GM23248 (cell line): ENCODE data around the gene SELENOO. TPM values are rescaled to one million over a fixed set of nuclear protein-coding genes. Genes with fewer than 3 reads are reported as not detected.

Source experiments
- DNase-seq: peaks from one replicate; pipeline ENCODE4 v3.0.0-alpha.2; 2015
- H2AFZ ChIP-seq: fragments of 200-600 bp; sonication (generic); 2 replicates; pipeline ENCODE4 v1.6.1; 2016; ENCODE audit warnings: antibody characterized with exemption
- H3F3A ChIP-seq: fragments of 200-600 bp; sonication (generic); 2 replicates; pipeline ENCODE4 v1.6.1; 2016; ENCODE audit warnings: mild to moderate bottlenecking, antibody characterized with exemption, mixed run types; ENCODE audit not compliant: insufficient read depth
- H3K27ac ChIP-seq: fragments of 200-600 bp; sonication (generic); 2 replicates; pipeline ENCODE4 v1.5.1; 2016; ENCODE audit warnings: mild to moderate bottlenecking
- H3K27me3 ChIP-seq: fragments of 200-600 bp; sonication (generic); replicated peaks from 2 replicates; pipeline ENCODE4 v1.6.1; 2016; ENCODE audit warnings: mild to moderate bottlenecking; ENCODE audit not compliant: insufficient read depth
- H3K36me3 ChIP-seq: fragments of 200-600 bp; sonication (generic); 2 replicates; pipeline ENCODE4 v1.6.1; 2016; ENCODE audit warnings: low read depth, mild to moderate bottlenecking
- H3K4me1 ChIP-seq: fragments of 200-600 bp; sonication (generic); 2 replicates; pipeline ENCODE4 v1.6.1; 2016; ENCODE audit warnings: mild to moderate bottlenecking; ENCODE audit not compliant: insufficient read depth
- H3K4me2 ChIP-seq: fragments of 200-600 bp; sonication (generic); one replicate; pipeline ENCODE4 v1.6.1; 2016; ENCODE audit warnings: mild to moderate bottlenecking; ENCODE audit not compliant: unreplicated experiment
- H3K4me3 ChIP-seq: fragments of 200-600 bp; sonication (generic); 2 replicates; pipeline ENCODE4 v1.5.1; 2016; ENCODE audit warnings: mild to moderate bottlenecking
- H3K79me2 ChIP-seq: fragments of 200-600 bp; sonication (generic); 2 replicates; pipeline ENCODE4 v1.6.1; 2016; ENCODE audit warnings: mild to moderate bottlenecking; ENCODE audit not compliant: insufficient read depth
- H3K9ac ChIP-seq: fragments of 200-600 bp; sonication (generic); 2 replicates; pipeline ENCODE4 v1.6.1; 2016; ENCODE audit warnings: mild to moderate bottlenecking
- H3K9me2 ChIP-seq: fragments of 200-600 bp; sonication (generic); 2 replicates; pipeline ENCODE4 v1.6.1; 2016; ENCODE audit warnings: mixed run types, mild to moderate bottlenecking, moderate library complexity; ENCODE audit not compliant: insufficient read depth
- H3K9me3 ChIP-seq: fragments of 200-600 bp; sonication (generic); one replicate; pipeline ENCODE4 v1.6.1; 2017; ENCODE audit warnings: low read depth
- H4K20me1 ChIP-seq: fragments of 200-600 bp; sonication (generic); 2 replicates; pipeline ENCODE4 v1.6.0; 2016; ENCODE audit not compliant: insufficient read depth
- EZH2 ChIP-seq: fragments of 200-600 bp; sonication (generic); IDR thresholded peaks from 2 replicates; pipeline ENCODE4 v1.6.1; 2018; ENCODE audit warnings: antibody characterized with exemption, mild to moderate bottlenecking; ENCODE audit not compliant: insufficient read depth, poor library complexity, severe bottlenecking
- EZH2phosphoT487 ChIP-seq: fragments of 200-600 bp; sonication (generic); IDR thresholded peaks from 2 replicates; pipeline ENCODE4 v1.6.1; 2018; ENCODE audit warnings: antibody characterized with exemption, moderate library complexity, mild to moderate bottlenecking, low read depth; ENCODE audit not compliant: insufficient read depth
- WGBS, 2 experiments: methylation state at CpG; one replicate each; pipeline ENCODE4 v1.1.6; 2015 to 2017; ENCODE audit warnings: low lambda C conversion rate in 2 of 2, low coverage in 1 of 2; ENCODE audit errors: missing lambda C conversion rate in 2 of 2; 5-methylcytosine and 5-hydroxymethylcytosine counted together
- in situ Hi-C: fragments of 300-500 bp; cut with MboI; formaldehyde crosslinking; loops from 2 replicates; pipeline ENCODE4 v1.15.0; 2020
- polyA plus RNA-seq: library from polyadenylated mRNA; unstranded; fragments of >200 nt; fragmentation: Nextera tagmentation; extraction: Ambion mirVana; gene quantifications from 2 replicates; pipeline ENCODE4 v1.2.1, GENCODE V29; 2016
- total RNA-seq: library from RNA; depleted of rRNA; stranded (reverse); fragments of >200 nt; shearing (Covaris generic); gene quantifications from 2 replicates; pipeline ENCODE4 v1.2.3, GENCODE V29; 2014

SELENOO gene
- total and polyA plus RNA-seq, 2 experiments from 2014 or later, result 5.0 to 24.3 TPM

DNA sequence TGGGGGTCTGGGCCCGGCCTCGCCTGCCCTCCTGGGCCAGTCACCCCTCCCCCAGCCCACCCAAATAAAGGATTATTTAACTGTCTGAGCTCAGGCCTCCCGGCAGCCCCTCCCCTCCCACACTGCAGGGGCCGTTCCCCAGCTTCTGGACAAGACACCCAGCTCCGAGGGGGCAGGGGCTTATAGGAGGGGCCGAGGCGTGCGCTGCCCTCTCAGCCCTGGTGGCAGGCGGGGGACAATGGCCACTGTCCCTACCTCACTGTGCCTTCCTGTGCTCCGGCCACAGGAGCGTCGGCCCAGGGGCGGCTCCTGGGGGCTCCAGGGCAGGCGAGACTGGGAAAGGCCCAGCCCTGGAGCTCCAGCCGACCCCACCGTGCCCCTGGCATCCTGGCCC is 2.2 kb upstream of the SELENOO start:
- no peak overlapping the region for H2AFZ ChIP-seq
- no peaks in the 10 kb centered on the region for H3K9me3 ChIP-seq
- H3K79me2 ChIP-seq, result peaks cover 24% of the 10 kb centered on the region
- in situ Hi-C loops, result no loop called here
- no peaks in the 10 kb centered on the region for H3K27me3 ChIP-seq
- no peak for DNase-seq
- H4K20me1 ChIP-seq, result no peaks in the 10 kb centered on the region
- H3K9me2 ChIP-seq, result no peaks in the 10 kb centered on the region
- no peak overlapping the region for H3K9ac ChIP-seq
- H3K36me3 ChIP-seq, result peaks cover 5% of the 10 kb centered on the region; the same call in 1 of the 2 replicates
- WGBS, 2 experiments, result 96 to 99% methylated on average over 15 to 16 of the region's 16 CpGs
- no peak overlapping the region for H3K4me2 ChIP-seq
- no peak for TF ChIP-seq EZH2
- no peak for TF ChIP-seq EZH2phosphoT487
- no peak overlapping the region for H3K27ac ChIP-seq
- H3F3A ChIP-seq, result no peaks in the 10 kb centered on the region; the same call in 1 of the 2 replicates
- no peak overlapping the region for H3K4me3 ChIP-seq
- peaks cover 8% of the 10 kb centered on the region for H3K4me1 ChIP-seq

- DNase-seq, result no peak
- Histone ChIP-seq H3F3A (no peaks in the 10 kb centered on the region; the same call in 1 of the 2 replicates), H3K9me2 (no peaks in the 10 kb centered on the region), H3K27me3 (no peaks in the 10 kb centered on the region), H3K9me3 (no peaks in the 10 kb centered on the region), H3K4me3 (no peak overlapping the region), H3K9ac (no peak overlapping the region), H3K27ac (no peak overlapping the region), H3K4me2 (no peak overlapping the region), H4K20me1 (no peaks in the 10 kb centered on the region), H2AFZ (no peak overlapping the region), H3K79me2 (peaks cover 30% of the 10 kb centered on the region), H3K36me3 (peaks cover 5% of the 10 kb centered on the region; the same call in 1 of the 2 replicates), H3K4me1 (peaks cover 8% of the 10 kb centered on the region)
- WGBS, 2 experiments, result 81 to 87% methylated on average over 17 to 18 of the region's 18 CpGs
- in situ Hi-C loops, result no loop called here
- TF ChIP-seq EZH2phosphoT487, result no peak
- no peak for TF ChIP-seq EZH2
These were observed 1.5 kb upstream of the SELENOO start for GRCh38 chr22:50199251-50199721.

DNA sequence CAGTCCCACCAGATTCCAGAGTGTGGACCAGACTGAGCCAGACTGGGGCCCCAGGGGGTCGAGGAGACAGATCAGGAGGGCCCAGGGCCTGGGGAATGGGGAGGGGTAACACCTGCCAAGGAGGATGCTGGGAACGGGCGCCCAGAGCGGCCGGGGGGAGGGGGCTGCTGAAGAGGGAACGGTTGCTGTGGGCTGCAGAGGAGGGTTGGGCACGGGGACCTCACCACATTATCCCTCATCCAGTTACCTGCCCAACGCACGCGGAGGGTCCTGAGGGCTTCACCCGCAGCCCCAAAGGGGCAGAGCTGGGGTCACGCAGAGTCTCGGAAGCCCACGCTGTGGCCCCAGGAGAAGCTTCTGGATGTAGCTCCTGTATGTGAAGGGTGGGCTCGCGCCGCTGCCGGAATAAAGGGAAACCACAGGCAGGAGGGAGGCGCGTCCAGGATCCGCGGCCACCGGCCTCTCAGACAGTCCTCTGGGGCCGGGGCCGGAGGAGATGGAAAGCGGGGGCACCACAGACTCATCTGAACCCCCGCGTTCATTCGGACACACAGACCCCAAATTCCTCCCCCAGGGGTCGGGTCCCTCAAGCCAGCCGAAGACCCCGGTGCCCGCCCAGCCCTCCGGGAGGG is 866 bp upstream of the SELENOO start:
- no peaks in the 10 kb centered on the region for H4K20me1 ChIP-seq
- TF ChIP-seq EZH2 (no peak), EZH2phosphoT487 (no peak)
- no peaks in the 10 kb centered on the region for H3K27me3 ChIP-seq
- peak overlapping the region; percentile 71 for H2AFZ ChIP-seq
- DNase-seq, result peak; percentile 55
- peaks cover 37% of the 10 kb centered on the region for H3K79me2 ChIP-seq
- 11 to 12% methylated on average over 31 to 33 of the region's 34 CpGs for WGBS, 2 experiments
- peaks cover 8% of the 10 kb centered on the region for H3K4me1 ChIP-seq
- no peaks in the 10 kb centered on the region for H3K9me3 ChIP-seq
- peak overlapping the region; percentile 76 for H3K9ac ChIP-seq
- no peak overlapping the region for H3K27ac ChIP-seq
- peak overlapping the region; percentile 71 for H3K4me2 ChIP-seq
- no peaks in the 10 kb centered on the region for H3K9me2 ChIP-seq
- in situ Hi-C loops, result no loop called here
- H3F3A ChIP-seq, result no peaks in the 10 kb centered on the region; the same call in 1 of the 2 replicates
- peaks cover 5% of the 10 kb centered on the region; the same call in 1 of the 2 replicates for H3K36me3 ChIP-seq
- peak overlapping the region; percentile 94 for H3K4me3 ChIP-seq

DNA sequence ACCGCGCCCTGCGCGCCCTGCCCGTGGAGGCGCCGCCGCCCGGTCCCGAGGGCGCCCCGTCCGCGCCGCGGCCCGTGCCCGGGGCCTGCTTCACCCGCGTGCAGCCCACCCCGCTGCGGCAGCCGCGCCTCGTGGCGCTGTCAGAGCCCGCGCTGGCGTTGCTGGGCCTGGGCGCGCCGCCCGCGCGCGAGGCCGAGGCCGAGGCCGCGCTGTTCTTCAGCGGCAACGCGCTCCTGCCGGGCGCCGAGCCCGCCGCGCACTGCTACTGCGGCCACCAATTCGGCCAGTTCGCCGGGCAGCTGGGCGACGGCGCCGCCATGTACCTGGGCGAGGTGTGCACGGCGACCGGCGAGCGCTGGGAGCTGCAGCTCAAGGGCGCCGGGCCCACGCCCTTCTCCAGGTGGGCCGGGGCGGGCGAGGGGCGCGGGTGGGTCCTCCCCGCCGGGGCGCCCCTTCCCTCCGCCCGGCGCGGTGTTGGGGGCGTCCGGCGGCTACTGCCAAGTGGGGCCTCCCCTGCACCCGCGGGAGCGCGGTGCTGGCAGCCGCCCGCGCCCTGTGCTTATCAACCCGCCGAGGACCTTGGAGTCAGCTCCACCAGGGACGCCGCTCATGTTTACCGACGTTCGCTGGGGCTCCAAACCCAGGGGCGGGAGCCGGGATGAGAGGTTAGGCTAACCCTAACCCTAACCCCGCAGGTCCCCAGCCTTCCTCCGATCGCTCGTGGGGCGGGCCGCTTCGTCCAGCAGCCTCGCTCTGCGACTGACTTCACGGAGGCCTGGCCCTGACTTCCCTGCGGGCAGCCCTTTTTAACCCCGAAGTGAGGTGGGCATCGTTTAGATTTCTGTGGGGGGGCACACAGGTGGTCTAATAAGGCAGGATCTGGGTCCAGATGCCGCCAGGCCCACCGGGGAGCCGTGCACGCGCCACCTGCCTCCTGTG is 649 bp downstream of the SELENOO start:
- no peaks in the 10 kb centered on the region for H3K27me3 ChIP-seq
- no peaks in the 10 kb centered on the region for H3K9me3 ChIP-seq
- no peak for TF ChIP-seq EZH2phosphoT487
- peak; percentile 68 for DNase-seq
- H3K9me2 ChIP-seq, result no peaks in the 10 kb centered on the region
- peaks cover 9% of the 10 kb centered on the region; the same call in 1 of the 2 replicates for H3K36me3 ChIP-seq
- H4K20me1 ChIP-seq, result no peaks in the 10 kb centered on the region
- peaks cover 8% of the 10 kb centered on the region for H3K4me1 ChIP-seq
- H3K79me2 ChIP-seq, result peaks cover 42% of the 10 kb centered on the region
- in situ Hi-C loops, result no loop called here
- H3K4me2 ChIP-seq, result peak overlapping the region; percentile 76
- H3K9ac ChIP-seq, result peak overlapping the region; percentile 76
- H3K27ac ChIP-seq, result no peak overlapping the region
- peak overlapping the region; percentile 48; the same call in 1 of the 2 replicates for H2AFZ ChIP-seq
- H3K4me3 ChIP-seq, result peak overlapping the region; percentile 94
- WGBS, 2 experiments, result 4% methylated on average over 60 to 80 of the region's 115 CpGs
- no peaks in the 10 kb centered on the region; the same call in 1 of the 2 replicates for H3F3A ChIP-seq
